Nephron (organoid): ENCODE results near the gene SEMA3C.

Source experiments
- H3K27ac Mint-ChIP-seq, 3 experiments: 2 replicates each; pipeline ENCODE4 v1.8.0; 2020; ENCODE audit warnings: mixed read lengths in 3 of 3, mild to moderate bottlenecking in 2 of 3, moderate library complexity in 1 of 3
- H3K27me3 Mint-ChIP-seq: 2 replicates; pipeline ENCODE4 v1.8.0; 2021; ENCODE audit warnings: low read depth, mild to moderate bottlenecking, moderate library complexity, mixed read lengths
- H3K36me3 Mint-ChIP-seq: 2 replicates; pipeline ENCODE4 v1.8.0; 2020; ENCODE audit warnings: low read depth, mixed read lengths
- H3K4me1 Mint-ChIP-seq: 2 replicates; pipeline ENCODE4 v1.8.0; 2020; ENCODE audit warnings: mixed read lengths
- H3K4me3 Mint-ChIP-seq, 3 experiments: 2 replicates each; pipeline ENCODE4 v1.8.0; 2020; ENCODE audit warnings: mild to moderate bottlenecking in 3 of 3, mixed read lengths in 3 of 3, moderate library complexity in 2 of 3
- H3K9me3 Mint-ChIP-seq: 2 replicates; pipeline ENCODE4 v1.8.0; 2020; ENCODE audit warnings: mixed read lengths
- TF ChIP-seq, protein P1 (sequence below), 3 experiments: fragments of 200-600 bp; sonication (generic); IDR thresholded peaks; one replicate each; pipeline ENCODE4 v1.5.0; 2021; ENCODE audit warnings: antibody characterized with exemption in 3 of 3; ENCODE audit not compliant: unreplicated experiment in 3 of 3

Gene SEMA3C

DNA sequence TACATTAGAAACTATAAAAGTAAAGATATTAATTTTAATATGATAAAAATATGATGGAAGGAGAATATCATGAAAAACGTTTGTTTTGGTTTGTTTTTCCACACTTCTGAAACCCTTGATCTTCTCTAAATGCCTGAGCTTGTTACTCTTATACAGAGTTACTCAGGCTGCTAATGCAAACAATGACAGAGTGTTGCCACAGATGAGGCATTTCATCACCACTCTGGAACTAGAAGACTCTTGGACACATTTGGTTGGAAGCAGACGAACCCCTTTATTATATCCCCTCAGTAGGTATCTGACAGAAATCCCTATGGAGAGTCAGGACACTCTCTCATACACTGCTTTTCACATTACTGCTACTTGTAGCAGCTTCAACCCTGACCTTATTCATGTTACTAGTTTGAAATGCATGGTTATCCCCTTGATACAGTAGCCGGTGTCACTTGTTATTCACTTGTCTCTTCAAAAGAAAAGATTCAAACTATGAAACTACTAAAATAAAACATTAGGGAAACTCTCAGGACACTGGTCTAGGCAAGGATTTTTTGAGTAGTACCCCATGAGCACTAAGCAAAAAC, 66.9 kb downstream of the SEMA3C start:
- Mint-ChIP-seq H3K9me3 (no peaks in the 10 kb centered on the region), H3K27me3 (no peaks in the 10 kb centered on the region), H3K4me1 (peaks cover 12% of the 10 kb centered on the region), H3K36me3 (peaks cover 8% of the 10 kb centered on the region), H3K27ac (no peak overlapping the region), H3K4me3 (no peak overlapping the region)
- TF ChIP-seq, protein P1, sequence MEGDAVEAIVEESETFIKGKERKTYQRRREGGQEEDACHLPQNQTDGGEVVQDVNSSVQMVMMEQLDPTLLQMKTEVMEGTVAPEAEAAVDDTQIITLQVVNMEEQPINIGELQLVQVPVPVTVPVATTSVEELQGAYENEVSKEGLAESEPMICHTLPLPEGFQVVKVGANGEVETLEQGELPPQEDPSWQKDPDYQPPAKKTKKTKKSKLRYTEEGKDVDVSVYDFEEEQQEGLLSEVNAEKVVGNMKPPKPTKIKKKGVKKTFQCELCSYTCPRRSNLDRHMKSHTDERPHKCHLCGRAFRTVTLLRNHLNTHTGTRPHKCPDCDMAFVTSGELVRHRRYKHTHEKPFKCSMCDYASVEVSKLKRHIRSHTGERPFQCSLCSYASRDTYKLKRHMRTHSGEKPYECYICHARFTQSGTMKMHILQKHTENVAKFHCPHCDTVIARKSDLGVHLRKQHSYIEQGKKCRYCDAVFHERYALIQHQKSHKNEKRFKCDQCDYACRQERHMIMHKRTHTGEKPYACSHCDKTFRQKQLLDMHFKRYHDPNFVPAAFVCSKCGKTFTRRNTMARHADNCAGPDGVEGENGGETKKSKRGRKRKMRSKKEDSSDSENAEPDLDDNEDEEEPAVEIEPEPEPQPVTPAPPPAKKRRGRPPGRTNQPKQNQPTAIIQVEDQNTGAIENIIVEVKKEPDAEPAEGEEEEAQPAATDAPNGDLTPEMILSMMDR (IDR thresholded peaks at IDR 0.05; ENCODE audit: unreplicated experiment in 3 of 3): no peak

DNA sequence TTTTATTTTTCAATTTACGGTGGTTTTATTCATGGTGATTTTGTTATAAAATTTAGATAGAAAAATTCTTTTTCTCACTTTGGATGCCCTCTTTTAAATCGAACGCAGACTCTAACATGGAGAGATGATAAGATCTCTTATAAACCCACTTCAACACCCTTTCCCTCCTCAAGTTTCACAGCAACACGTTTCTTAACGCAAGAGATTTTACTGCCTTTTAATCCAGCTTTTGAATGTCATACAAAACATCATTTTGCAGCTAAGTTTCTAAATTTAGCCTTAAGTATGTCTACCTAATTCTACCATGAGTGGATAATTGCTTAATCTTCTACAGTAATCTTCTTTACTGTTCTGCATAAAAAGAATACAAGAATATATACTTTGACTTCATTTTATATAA, 70.0 kb downstream of the SEMA3C start:
- Mint-ChIP-seq H3K9me3 (no peaks in the 10 kb centered on the region), H3K36me3 (peaks cover 8% of the 10 kb centered on the region), H3K4me3 (no peak overlapping the region), H3K27ac (no peak overlapping the region), H3K27me3 (no peaks in the 10 kb centered on the region), H3K4me1 (peaks cover 14% of the 10 kb centered on the region)
- TF ChIP-seq, protein P1 (IDR thresholded peaks at IDR 0.05; ENCODE audit: unreplicated experiment in 3 of 3): no peak

DNA sequence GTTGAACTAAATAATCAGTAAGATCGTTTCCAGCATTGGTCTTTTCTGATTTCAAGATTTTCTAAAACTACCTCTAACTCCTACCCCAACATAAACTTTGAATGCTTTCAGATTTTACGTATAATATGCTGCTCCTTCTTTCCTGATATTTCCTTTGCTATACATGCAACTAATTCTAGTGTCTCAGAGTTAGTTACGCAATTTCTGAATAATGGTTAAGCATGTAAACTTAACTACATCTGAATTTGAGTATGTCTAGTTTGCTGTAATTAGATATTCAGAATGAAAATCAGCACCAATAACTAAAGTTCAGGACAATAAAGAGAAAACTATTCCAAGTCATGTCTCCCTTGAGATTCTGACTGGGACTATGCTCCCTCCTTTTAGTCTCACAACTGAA, 71.0 kb downstream of the SEMA3C start:
- Mint-ChIP-seq H3K4me1 (peaks cover 19% of the 10 kb centered on the region), H3K27ac (no peak overlapping the region), H3K27me3 (no peaks in the 10 kb centered on the region), H3K36me3 (peaks cover 4% of the 10 kb centered on the region), H3K9me3 (no peaks in the 10 kb centered on the region), H3K4me3 (no peak overlapping the region)
- TF ChIP-seq, protein P1 (IDR thresholded peaks at IDR 0.05; ENCODE audit: unreplicated experiment in 3 of 3): no peak

DNA sequence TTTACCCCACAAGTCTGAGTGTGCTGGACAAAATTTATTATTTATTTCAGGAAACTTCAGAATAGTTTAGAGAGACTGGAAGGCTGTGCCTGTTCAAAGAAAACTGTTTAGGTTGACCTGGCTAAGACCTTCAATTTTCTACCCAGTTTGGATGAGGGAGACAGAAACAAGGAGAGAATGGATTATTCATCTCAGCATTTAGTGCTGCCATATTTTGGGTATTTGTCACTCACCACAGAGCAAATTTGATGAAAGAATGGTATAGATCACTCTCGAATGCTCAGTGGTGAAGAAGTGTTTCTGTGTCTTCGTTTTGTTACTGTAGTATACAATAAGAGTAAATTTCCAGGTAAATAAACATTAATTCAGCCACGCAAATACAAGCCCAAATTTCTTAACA, 71.8 kb downstream of the SEMA3C start:
- H3K27ac Mint-ChIP-seq: no peak overlapping the region
- peaks cover 1% of the 10 kb centered on the region for H3K36me3 Mint-ChIP-seq
- peaks cover 27% of the 10 kb centered on the region for H3K4me1 Mint-ChIP-seq
- H3K9me3 Mint-ChIP-seq: no peaks in the 10 kb centered on the region
- H3K27me3 Mint-ChIP-seq: no peaks in the 10 kb centered on the region
- TF ChIP-seq, protein P1 (IDR thresholded peaks at IDR 0.05; ENCODE audit: unreplicated experiment in 3 of 3): no peak
- H3K4me3 Mint-ChIP-seq: no peak overlapping the region

DNA sequence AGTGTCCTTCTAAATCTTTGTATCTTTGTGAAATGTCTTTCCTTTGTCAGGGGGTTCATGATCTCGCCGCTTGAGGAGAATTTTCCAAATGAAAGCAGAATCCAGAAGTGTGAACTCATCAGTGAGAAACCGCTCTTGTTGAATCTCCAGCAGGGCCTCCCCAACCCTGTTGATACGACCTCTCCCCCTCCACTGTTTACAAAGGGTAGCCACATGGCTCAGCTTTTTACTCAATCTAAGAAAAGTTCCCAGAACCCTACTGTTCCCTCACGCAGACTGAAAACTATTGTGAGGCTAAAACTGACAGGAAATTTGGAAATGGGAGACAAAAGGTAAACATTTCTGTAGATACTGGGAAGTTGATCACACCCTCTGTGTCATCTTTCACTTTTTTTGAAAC, 73.9 kb downstream of the SEMA3C start:
- no peaks in the 10 kb centered on the region for H3K9me3 Mint-ChIP-seq
- no peaks in the 10 kb centered on the region for H3K36me3 Mint-ChIP-seq
- H3K4me1 Mint-ChIP-seq: peaks cover 42% of the 10 kb centered on the region
- TF ChIP-seq, protein P1 (IDR thresholded peaks at IDR 0.05; ENCODE audit: unreplicated experiment in 3 of 3): no peak
- H3K27me3 Mint-ChIP-seq: no peaks in the 10 kb centered on the region
- no peak overlapping the region for H3K4me3 Mint-ChIP-seq
- H3K27ac Mint-ChIP-seq: no peak overlapping the region

DNA sequence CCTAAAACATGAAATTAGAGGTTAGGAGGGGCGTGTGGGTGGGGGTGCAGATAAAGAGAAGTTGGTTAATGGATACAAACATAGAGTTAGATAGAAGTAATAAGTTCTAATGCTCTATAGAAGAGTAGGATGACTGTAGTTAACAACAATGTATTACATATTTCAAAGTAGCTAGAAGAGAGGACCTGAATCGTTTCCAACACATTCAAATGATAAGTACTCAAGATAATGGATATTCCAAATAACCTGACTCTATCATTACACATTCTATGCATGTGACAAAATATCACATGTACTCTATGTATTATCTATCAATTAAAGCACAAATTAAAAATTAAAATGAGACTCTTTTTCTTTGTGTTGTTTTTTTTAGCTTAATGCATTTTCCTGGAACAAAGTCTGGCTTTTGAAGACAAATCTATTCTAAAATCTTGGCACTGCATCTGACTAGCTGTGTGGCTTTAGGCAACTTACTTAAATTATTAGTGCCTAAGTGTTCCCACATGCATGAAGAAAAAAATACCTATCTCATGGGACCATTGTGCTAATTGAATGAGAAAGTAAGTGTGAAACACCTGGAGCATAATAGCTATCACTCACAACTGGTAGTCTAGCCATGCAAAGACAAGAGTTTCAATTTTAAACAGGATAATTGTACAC, 75.7 kb downstream of the SEMA3C start:
- H3K27ac Mint-ChIP-seq: peak overlapping the region; percentile 67 to 91 (median 73)
- no peak overlapping the region for H3K4me3 Mint-ChIP-seq
- no peaks in the 10 kb centered on the region for H3K36me3 Mint-ChIP-seq
- H3K9me3 Mint-ChIP-seq: no peaks in the 10 kb centered on the region
- TF ChIP-seq, protein P1 (IDR thresholded peaks at IDR 0.05; ENCODE audit: unreplicated experiment in 3 of 3): no peak
- no peaks in the 10 kb centered on the region for H3K27me3 Mint-ChIP-seq
- H3K4me1 Mint-ChIP-seq: peaks cover 42% of the 10 kb centered on the region
